Osteocyte (in vitro differentiated cells): ENCODE measurements around the gene CNST. TPM values are rescaled to one million over a fixed set of nuclear protein-coding genes. Genes with fewer than 3 reads are reported as not detected.

ENCODE experiments used
- DNase-seq: peaks from one replicate; pipeline ENCODE4 v3.0.0; 2021; ENCODE audit warnings: mixed read lengths; ENCODE audit not compliant: unreplicated experiment; ENCODE audit errors: extremely low spot score
- H3K27ac Mint-ChIP-seq: one replicate; pipeline ENCODE4 v1.8.0; 2021; ENCODE audit warnings: mild to moderate bottlenecking, mixed read lengths; ENCODE audit not compliant: unreplicated experiment
- H3K27me3 Mint-ChIP-seq: one replicate; pipeline ENCODE4 v1.8.0; 2021; ENCODE audit warnings: mixed read lengths; ENCODE audit not compliant: unreplicated experiment
- H3K36me3 Mint-ChIP-seq: one replicate; pipeline ENCODE4 v1.8.0; 2021; ENCODE audit warnings: mixed read lengths; ENCODE audit not compliant: unreplicated experiment
- H3K4me1 Mint-ChIP-seq: one replicate; pipeline ENCODE4 v1.8.0; 2021; ENCODE audit warnings: mixed read lengths; ENCODE audit not compliant: unreplicated experiment
- H3K4me3 Mint-ChIP-seq: one replicate; pipeline ENCODE4 v1.8.0; 2021; ENCODE audit warnings: mild to moderate bottlenecking, moderate library complexity, mixed read lengths; ENCODE audit not compliant: unreplicated experiment
- H3K9me3 Mint-ChIP-seq: one replicate; pipeline ENCODE4 v1.8.0; 2021; ENCODE audit warnings: mixed read lengths; ENCODE audit not compliant: unreplicated experiment
- CTCF ChIP-seq: fragments of 200-600 bp; sonication (generic); IDR thresholded peaks from 2 replicates; pipeline ENCODE4 v1.5.0; 2021; ENCODE audit warnings: antibody characterized with exemption, mild to moderate bottlenecking, moderate library complexity
- total RNA-seq: library from RNA; stranded (reverse); gene quantifications from 2 replicates; pipeline ENCODE4 v1.2.1, GENCODE V29; 2021

CNST gene
- total RNA-seq, 1 donor from 2014 or later = 26.8 TPM

DNA sequence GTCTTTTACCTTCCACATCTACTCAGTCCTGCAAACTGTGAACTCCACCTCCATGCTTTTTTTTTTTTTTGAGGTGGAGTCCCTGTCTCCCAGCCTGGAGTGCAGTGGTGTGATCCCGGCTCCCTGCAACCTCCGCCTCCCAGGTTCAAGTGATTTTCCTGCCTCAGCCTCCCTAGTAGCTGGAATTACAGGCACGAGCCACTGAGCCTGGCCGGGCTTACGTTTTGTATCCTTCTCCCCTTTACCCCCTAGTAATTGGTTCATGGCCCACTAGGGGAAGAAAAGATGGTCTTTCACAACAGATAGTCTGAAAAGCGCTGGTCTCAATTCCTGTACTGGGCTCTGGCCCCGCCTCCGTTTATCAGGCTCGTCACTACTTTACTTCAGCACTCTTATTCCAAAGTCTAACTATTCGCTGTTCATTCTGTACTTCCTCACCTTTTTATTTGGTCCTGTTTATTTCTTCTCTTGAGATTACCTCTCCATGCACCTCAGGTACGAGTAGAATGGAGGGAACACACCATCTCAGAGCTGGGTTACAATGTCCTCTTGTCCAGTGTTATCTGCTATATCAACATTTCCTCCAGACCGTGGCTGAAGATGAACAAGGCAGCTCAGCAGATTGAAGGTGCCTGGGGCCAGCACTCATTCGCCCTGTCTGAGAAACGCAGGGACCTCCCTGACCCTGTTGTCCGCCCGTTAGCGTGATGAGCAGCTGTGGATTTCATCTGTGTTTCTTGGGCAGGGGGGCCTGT, 16.2 kb downstream of the CNST start:
- peaks cover 15% of the 10 kb centered on the region for H3K36me3 Mint-ChIP-seq
- H3K4me3 Mint-ChIP-seq = no peak overlapping the region
- DNase-seq = no peak
- TF ChIP-seq CTCF = no peak
- no peaks in the 10 kb centered on the region for H3K9me3 Mint-ChIP-seq
- H3K4me1 Mint-ChIP-seq = peaks cover 68% of the 10 kb centered on the region
- H3K27me3 Mint-ChIP-seq = no peaks in the 10 kb centered on the region
- peak overlapping the region; percentile 46 for H3K27ac Mint-ChIP-seq

GRCh38 chr1:246583056-246583440, 16.8 kb downstream of the CNST start:
- DNase-seq = no peak
- Mint-ChIP-seq H3K36me3 (peaks cover 15% of the 10 kb centered on the region), H3K27me3 (no peaks in the 10 kb centered on the region), H3K4me3 (no peak overlapping the region), H3K9me3 (no peaks in the 10 kb centered on the region), H3K4me1 (peaks cover 68% of the 10 kb centered on the region), H3K27ac (peak overlapping the region; percentile 79)
- no peak for TF ChIP-seq CTCF

- peak overlapping the region; percentile 79 for H3K27ac Mint-ChIP-seq
- no peak for DNase-seq
- no peaks in the 10 kb centered on the region for H3K9me3 Mint-ChIP-seq
- peaks cover 15% of the 10 kb centered on the region for H3K36me3 Mint-ChIP-seq
- no peaks in the 10 kb centered on the region for H3K27me3 Mint-ChIP-seq
- no peak overlapping the region for H3K4me3 Mint-ChIP-seq
- peaks cover 66% of the 10 kb centered on the region for H3K4me1 Mint-ChIP-seq
- no peak for TF ChIP-seq CTCF
Measured at GRCh38 chr1:246583448-246584185, 17.4 kb downstream of the CNST start.

- H3K4me3 Mint-ChIP-seq = no peak overlapping the region
- no peak for TF ChIP-seq CTCF
- H3K27me3 Mint-ChIP-seq = no peaks in the 10 kb centered on the region
- no peak for DNase-seq
- H3K9me3 Mint-ChIP-seq = no peaks in the 10 kb centered on the region
- H3K36me3 Mint-ChIP-seq = peaks cover 27% of the 10 kb centered on the region
- peak overlapping the region; percentile 90 for H3K27ac Mint-ChIP-seq
- H3K4me1 Mint-ChIP-seq = peaks cover 63% of the 10 kb centered on the region
Measured at GRCh38 chr1:246587032-246587431, 20.8 kb downstream of the CNST start.

GRCh38 chr1:246587606-246588005, 21.4 kb downstream of the CNST start:
- H3K4me3 Mint-ChIP-seq = peak overlapping the region; percentile 56
- H3K27ac Mint-ChIP-seq = peak overlapping the region; percentile 90
- H3K36me3 Mint-ChIP-seq = peaks cover 27% of the 10 kb centered on the region
- TF ChIP-seq CTCF = no peak
- H3K4me1 Mint-ChIP-seq = peaks cover 68% of the 10 kb centered on the region
- no peaks in the 10 kb centered on the region for H3K9me3 Mint-ChIP-seq
- H3K27me3 Mint-ChIP-seq = no peaks in the 10 kb centered on the region
- no peak for DNase-seq
